K562 (cell line): ENCODE results near the gene ARL2. TPM values are rescaled to one million over a fixed set of nuclear protein-coding genes. Genes with fewer than 3 reads are reported as not detected.
"Not testable (repeated sequence)": the region's sequence is repeated elsewhere in the genome, so short reads cannot be mapped to it uniquely, and the experiment has no call there.

Source experiments
- ATAC-seq: fragments of 200-7000 bp; cut with Tn5 transposase; 3 replicates; pipeline ENCODE4 v1.9.1; 2020; ENCODE audit warnings: moderate library complexity
- BruUV-seq: library from RNA; stranded (reverse); fragments of 400-500 nt; replicated peaks from 2 replicates; lab custom pipeline; 2021; lab: Mats Ljungman, UMichigan
- CTCF ChIA-PET: fragments of 300-600 bp; formaldehyde crosslinking; extraction: SDS; loops from one replicate; lab custom pipeline; 2021; ENCODE audit warnings: low intra/inter-chr PET ratio; lab: Yijun Ruan, JAX
- POLR2A ChIA-PET: fragments of 300-600, 350-650 bp; sonication (Branson Sonifier 250); formaldehyde crosslinking; extraction: SDS; loops from one replicate; lab custom pipeline; 2021; ENCODE audit warnings: antibody characterized with exemption, inconsistent platforms; lab: Yijun Ruan, JAX
- DNase-seq, 4 experiments: peaks; one replicate each; pipeline versions ENCODE4 v3.0.0 to v3.0.0-alpha.2; 2011 to 2018; ENCODE audit warnings: low spot score in 3 of 4, mixed read lengths in 3 of 4; ENCODE audit errors: extremely low read depth in 1 of 4
- FAIRE-seq: peaks from 2 replicates; lab custom pipeline; 2011; peaks lifted over from hg19 to GRCh38; lab: Jason Lieb, UNC
- H2AFZ ChIP-seq: 2 replicates; pipeline ENCODE4 v1.6.0; 2011; ENCODE audit warnings: low read depth, low read length, control low read depth, inconsistent platforms
- H3K27ac ChIP-seq: fragments of 200-600 bp; 3 replicates; pipeline ENCODE4 v1.8.0; 2011; ENCODE audit warnings: low read depth, mild to moderate bottlenecking, control low read depth, inconsistent platforms, low read length, moderate library complexity, mixed read lengths; ENCODE audit errors: extremely low read depth
- H3K27me3 ChIP-seq, 2 experiments: fragments of 300-600 bp in 1 of 2; 2 replicates in 1 of 2; 3 replicates in 1 of 2; pipeline versions ENCODE4 v1.6.0 to v1.8.0; 2011; ENCODE audit warnings: inconsistent platforms in 2 of 2, low read length in 2 of 2, mild to moderate bottlenecking in 1 of 2, mixed read lengths in 1 of 2, moderate library complexity in 1 of 2; ENCODE audit not compliant: control insufficient read depth in 2 of 2, insufficient read depth in 2 of 2
- H3K36me3 ChIP-seq: fragments of 300-600 bp; 3 replicates; pipeline ENCODE4 v1.8.0; 2011; ENCODE audit warnings: mild to moderate bottlenecking, low read length, inconsistent platforms; ENCODE audit not compliant: control insufficient read depth, insufficient read depth
- H3K4me1 ChIP-seq, 2 experiments: fragments of 200-600 bp in 1 of 2; replicated peaks in 1 of 2; 2 replicates in 1 of 2; 3 replicates in 1 of 2; pipeline versions ENCODE4 v1.5.1 to v1.8.0; 2011; ENCODE audit warnings: inconsistent platforms in 2 of 2, low read length in 2 of 2, mild to moderate bottlenecking in 1 of 2, mixed read lengths in 1 of 2, moderate library complexity in 1 of 2; ENCODE audit not compliant: control insufficient read depth in 2 of 2, insufficient read depth in 2 of 2
- H3K4me2 ChIP-seq: 2 replicates; pipeline ENCODE4 v1.6.1; 2011; ENCODE audit warnings: low read length, control low read depth, inconsistent platforms, mixed read lengths; ENCODE audit not compliant: insufficient read depth
- H3K4me3 ChIP-seq: fragments of 200-600 bp; sonication (generic), shearing (Covaris generic); 2 replicates; pipeline ENCODE4 v1.5.1; 2016; ENCODE audit warnings: control low read depth, inconsistent platforms
- H3K79me2 ChIP-seq: fragments of 200-600 bp; 3 replicates; pipeline ENCODE4 v1.8.0; 2011; ENCODE audit warnings: low read length, inconsistent platforms; ENCODE audit not compliant: control insufficient read depth, insufficient read depth
- H3K9ac ChIP-seq, 2 experiments: 2 replicates each; pipeline versions ENCODE4 v1.6.0 to v1.6.1; 2011; ENCODE audit warnings: low read depth in 2 of 2, low read length in 2 of 2, control low read depth in 1 of 2, inconsistent platforms in 1 of 2, mild to moderate bottlenecking in 1 of 2, mixed read lengths in 1 of 2; ENCODE audit not compliant: insufficient read depth in 1 of 2
- H3K9me1 ChIP-seq: one replicate; pipeline ENCODE4 v1.6.0; 2011; ENCODE audit warnings: inconsistent platforms, mild to moderate bottlenecking, low read length, moderate library complexity; ENCODE audit not compliant: control insufficient read depth, insufficient read depth
- H3K9me3 ChIP-seq: replicated peaks from 2 replicates; pipeline ENCODE4 v1.5.1; 2011; ENCODE audit warnings: low read depth, low read length, inconsistent platforms; ENCODE audit not compliant: control insufficient read depth, insufficient read depth
- H4K20me1 ChIP-seq: replicated peaks from 2 replicates; pipeline ENCODE4 v1.6.1; 2011; ENCODE audit warnings: low read length, inconsistent platforms, mixed read lengths; ENCODE audit not compliant: control insufficient read depth, insufficient read depth
- ARID1B ChIP-seq: fragments of 450-650 bp; IDR thresholded peaks from 2 replicates; pipeline ENCODE4 v1.6.1; 2016; ENCODE audit warnings: antibody characterized with exemption, mild to moderate bottlenecking, inconsistent platforms
- CBFA2T2 ChIP-seq: fragments of 450-650 bp; conservative IDR thresholded peaks from 2 replicates; pipeline ENCODE4 v1.6.1; 2017; ENCODE audit warnings: mild to moderate bottlenecking
- CBFA2T3 ChIP-seq: fragments of 450-650 bp; IDR thresholded peaks from 2 replicates; pipeline ENCODE4 v1.6.1; 2017
- CREM ChIP-seq: IDR thresholded peaks from 2 replicates; pipeline ENCODE4 v1.6.1; 2014; ENCODE audit warnings: antibody characterized with exemption, low read depth
- DPF2 ChIP-seq: fragments of 450-650 bp; IDR thresholded peaks from 2 replicates; pipeline ENCODE4 v1.6.1; 2016
- EP300 ChIP-seq: IDR thresholded peaks from 2 replicates; pipeline ENCODE4 v1.6.1; 2012; ENCODE audit warnings: low read length, improper control_type of control experiment
- EP400 ChIP-seq: fragments of 450-650 bp; IDR thresholded peaks from 2 replicates; pipeline ENCODE4 v1.6.1; 2017; ENCODE audit warnings: antibody characterized with exemption, mild to moderate bottlenecking, moderate library complexity
- KDM1A ChIP-seq, 2 experiments: fragments of 450-650 bp; IDR thresholded peaks; 2 replicates each; pipeline ENCODE4 v1.6.1; 2016; ENCODE audit warnings: mild to moderate bottlenecking in 2 of 2
- MTA2 ChIP-seq: fragments of 450-650 bp; IDR thresholded peaks from 2 replicates; pipeline ENCODE4 v1.6.1; 2016; ENCODE audit warnings: low read depth
- NCOR1 ChIP-seq: fragments of 450-650 bp; IDR thresholded peaks from 2 replicates; pipeline ENCODE4 v1.6.1; 2016; ENCODE audit warnings: mild to moderate bottlenecking, moderate library complexity
- POLR2AphosphoS5 ChIP-seq: IDR thresholded peaks from 2 replicates; pipeline ENCODE4 v1.6.1; 2011; ENCODE audit warnings: mild to moderate bottlenecking, low read depth, low read length, moderate library complexity; ENCODE audit not compliant: control insufficient read depth, insufficient read depth
- SMARCE1 ChIP-seq: fragments of 450-650 bp; IDR thresholded peaks from 2 replicates; pipeline ENCODE4 v1.7.1; 2016; ENCODE audit warnings: mild to moderate bottlenecking
- SPI1 ChIP-seq: IDR thresholded peaks from 2 replicates; pipeline ENCODE4 v1.6.1; 2011; ENCODE audit warnings: low read depth, low read length, control low read depth, borderline replicate concordance
- TAL1 ChIP-seq: fragments of 450-650 bp; IDR thresholded peaks from 2 replicates; pipeline ENCODE4 v1.6.1; 2016; ENCODE audit warnings: mild to moderate bottlenecking
- TCF3 ChIP-seq: sonication (generic); formaldehyde crosslinking; IDR thresholded peaks from 2 replicates; pipeline ENCODE4 v1.4.0; 2020; ENCODE audit warnings: mild to moderate bottlenecking, missing genetic modification reagents
- TEAD4 ChIP-seq, 2 experiments: sonication (generic) in 1 of 2; formaldehyde crosslinking in 1 of 2; IDR thresholded peaks; 2 replicates each; pipeline versions ENCODE4 v1.6.1 to v1.8.0; 2012 to 2022; ENCODE audit warnings: borderline replicate concordance in 1 of 2, inconsistent platforms in 1 of 2, low read length in 1 of 2, mild to moderate bottlenecking in 1 of 2, missing genetic modification reagents in 1 of 2
- WGBS: fragments of 100-300 bp; shearing (Covaris generic); methylation state at CpG from one replicate; pipeline ENCODE4 v1.1.6; 2016; ENCODE audit warnings: low coverage, mixed read lengths; ENCODE audit not compliant: insufficient coverage; ENCODE audit errors: missing lambda C conversion rate; 5-methylcytosine and 5-hydroxymethylcytosine counted together
- in situ Hi-C: fragments of 300-500 bp; cut with MboI; formaldehyde crosslinking; loops from 4 replicates; pipeline ENCODE4 v1.15.0; 2018; ENCODE audit warnings: inconsistent platforms, mixed read lengths
- intact Hi-C: fragments of 100-400 bp; cut with micrococcal nuclease; formaldehyde crosslinking; loops from 2 replicates; pipeline ENCODE4 v1.14.2; 2022
- polyA plus RNA-seq, 8 experiments: library from polyadenylated mRNA; depleted of rRNA in 4 of 8; stranded (reverse) in 5 of 8; unstranded in 3 of 8; fragments of >200 nt; fragmentation: Nextera tagmentation in 2 of 8; fragmentation: Illumina TruSeq in 1 of 8; extraction: Ambion mirVana in 2 of 8; extraction: Trizol in 1 of 8; gene quantifications; 2 replicates each; pipeline versions ENCODE4 v1.2.1 to v1.2.3, GENCODE V29; 2011 to 2014; ENCODE audit warnings: inconsistent platforms in 1 of 8, missing spikeins in 1 of 8
- total RNA-seq, 7 experiments: library from RNA; depleted of rRNA in 6 of 7; stranded (reverse); fragments of >200 nt in 6 of 7; fragmentation: Illumina TruSeq in 2 of 7; extraction: Trizol in 2 of 7; gene quantifications; 2 replicates each; pipeline versions ENCODE4 v1.2.1 to v1.2.3, GENCODE V29; 2011 to 2021; ENCODE audit warnings: low replicate concordance in 1 of 7

The ARL2 gene
- total and polyA plus RNA-seq, 9 of the 15 experiments (the other 6 are each of a cell fraction or from before 2014, with no cell fraction given) = 5.7 to 154 (median 92.2) TPM

DNA sequence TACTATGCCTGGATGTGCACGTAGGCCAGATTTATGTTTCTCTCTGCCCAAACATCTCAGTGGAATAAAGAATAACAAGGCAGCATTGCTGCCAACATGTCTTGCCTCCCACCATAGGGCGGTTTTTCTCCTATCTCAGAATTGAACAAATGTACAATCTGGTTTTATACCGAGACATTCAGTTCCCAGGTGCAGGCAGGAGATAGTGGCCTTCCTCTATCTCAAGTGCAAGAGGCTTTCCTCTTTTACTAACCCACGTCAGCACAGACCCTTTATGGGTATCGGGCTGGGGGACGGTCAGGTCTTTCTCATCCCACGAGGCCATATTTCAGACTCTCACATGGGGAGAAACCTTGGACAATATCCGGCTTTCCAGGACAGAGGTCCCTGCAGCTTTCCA is 9.5 kb downstream of the ARL2 start:
- intact Hi-C loops; H4K20me1 ChIP-seq; H3K4me3 ChIP-seq; ATAC-seq; H3K9me1 ChIP-seq; CTCF ChIA-PET; H3K27ac ChIP-seq; H3K4me2 ChIP-seq; H3K9ac ChIP-seq; H3K79me2 ChIP-seq; FAIRE-seq; H3K9me3 ChIP-seq; BruUV-seq; TF ChIP-seq TEAD4 (CRISPR knock-in tag; IDR thresholded peaks at IDR 0.05; ENCODE audit: borderline replicate concordance): not testable (repeated sequence)
- H3K36me3 ChIP-seq = peaks cover 26% of the 10 kb centered on the region; the same call in 2 of the 3 replicates
- peak in 1 of 4 experiments; percentile 57 for DNase-seq
- peaks cover 16 to 32% of the 10 kb centered on the region in 2 experiments; a peak in 4 of 5 replicates for H3K4me1 ChIP-seq
- POLR2A ChIA-PET = interaction anchor here (0.6 kb wide), 1 partner anchor 34 kb away, joined by 3 read pairs; no protein-coding TSS in a partner anchor
- WGBS = 8% methylated on average over 8 of the region's 8 CpGs
- peak; percentile 35; the same call in 1 of the 2 replicates for TF ChIP-seq DPF2
- TF ChIP-seq ARID1B = peak; percentile 78
- TF ChIP-seq MTA2 = 0 out of 2 replicates have a peak, but pooled peaks have one; percentile 16
- TF ChIP-seq CBFA2T3 = peak; percentile 78
- TF ChIP-seq NCOR1 = peak; percentile 37
- peak in 1 of 2 experiments; percentile 47; a peak in 1 of 4 replicates for TF ChIP-seq KDM1A (IDR thresholded peaks at IDR 0.05)
- 0 out of 2 replicates have a peak, but pooled peaks have one; percentile 43 for TF ChIP-seq CREM
- TF ChIP-seq POLR2AphosphoS5 = 0 out of 2 replicates have a peak, but pooled peaks have one; percentile 35
- TF ChIP-seq EP400 = 0 out of 2 replicates have a peak, but pooled peaks have one; percentile 24
- peak; percentile 70 for TF ChIP-seq CBFA2T2
- TF ChIP-seq TAL1 = peak; percentile 72
- TF ChIP-seq TEAD4 (IDR thresholded peaks at IDR 0.05; ENCODE audit: low read length) = peak; percentile 69
- peak; percentile 81 for TF ChIP-seq TCF3 (CRISPR knock-in tag)
- peak; percentile 53; the same call in 1 of the 2 replicates for TF ChIP-seq SPI1
- TF ChIP-seq EP300 = peak; percentile 29; the same call in 1 of the 2 replicates
- TF ChIP-seq SMARCE1 = 0 out of 2 replicates have a peak, but pooled peaks have one; percentile 20
- TF ChIP-seq, all 486 proteins: peak for 16; not testable (repeated sequence) for 470
- H3K27me3 ChIP-seq, in situ Hi-C loops: not testable (repeated sequence)
- H2AFZ ChIP-seq = peak overlapping the region; percentile 54; the same call in 1 of the 2 replicates
